Femur (tissue), 1 donor: Measurements from ENCODE around the gene NANS.
"Not testable (repeated sequence)": the region's sequence is repeated elsewhere in the genome, so short reads cannot be mapped to it uniquely, and the experiment has no call there.

Experiments used
- DNase-seq: peaks from one replicate; pipeline ENCODE4 v3.0.0-alpha.2; 2017

NANS gene

GRCh38 chr9:98056269-98057137, at the start of gene NANS:
Gene NANS (plus strand): TSS chr9:98056732. CDS start chr9:98056809, 77 bp downstream.
- DNase-seq = peak; percentile 96

- DNase-seq = no peak
Measured at GRCh38 chr9:98007251-98007928, 49.1 kb upstream of the NANS start.

- no peak for DNase-seq
Measured at GRCh38 chr9:98008764-98009163, 47.8 kb upstream of the NANS start.

DNA sequence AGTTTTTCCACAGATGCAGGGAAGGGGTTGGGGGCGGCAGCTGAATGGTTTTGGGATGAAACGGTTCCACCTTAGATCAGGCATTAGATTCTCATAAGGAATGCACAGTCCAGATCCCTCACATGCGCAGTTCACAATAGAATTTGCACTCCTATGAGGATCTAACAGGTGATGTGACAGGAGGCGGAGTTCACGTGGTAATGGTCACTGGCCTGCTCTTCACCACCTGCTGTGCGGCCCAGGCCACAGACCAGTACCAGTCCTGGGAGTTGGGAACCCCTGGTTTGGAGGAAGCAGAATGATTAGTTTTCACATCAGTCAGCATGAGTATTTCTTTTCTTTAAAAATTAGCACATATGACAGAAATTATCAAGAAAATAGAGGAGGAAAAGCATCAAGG, 47.1 kb upstream of the NANS start:
- no peak for DNase-seq

DNA sequence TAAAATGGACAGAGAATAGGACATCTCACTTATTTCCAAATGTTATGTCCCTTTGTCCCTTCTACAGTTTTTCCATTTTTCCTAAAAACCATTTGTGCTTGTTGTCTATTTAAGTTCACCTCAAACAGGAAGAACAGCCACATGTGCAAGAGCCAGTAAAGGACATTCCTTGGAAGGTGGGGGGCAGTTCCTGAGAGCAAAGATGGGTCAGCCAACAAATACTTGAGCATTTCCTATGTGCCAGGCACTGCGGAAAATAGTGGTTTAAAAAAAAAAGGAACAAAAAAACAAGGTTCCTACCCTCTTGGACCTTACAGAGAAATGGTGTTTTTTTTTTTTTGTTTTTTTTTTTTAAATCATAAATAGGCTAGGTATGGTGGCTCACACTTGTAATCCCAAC, 46.6 kb upstream of the NANS start:
- no peak for DNase-seq

DNA sequence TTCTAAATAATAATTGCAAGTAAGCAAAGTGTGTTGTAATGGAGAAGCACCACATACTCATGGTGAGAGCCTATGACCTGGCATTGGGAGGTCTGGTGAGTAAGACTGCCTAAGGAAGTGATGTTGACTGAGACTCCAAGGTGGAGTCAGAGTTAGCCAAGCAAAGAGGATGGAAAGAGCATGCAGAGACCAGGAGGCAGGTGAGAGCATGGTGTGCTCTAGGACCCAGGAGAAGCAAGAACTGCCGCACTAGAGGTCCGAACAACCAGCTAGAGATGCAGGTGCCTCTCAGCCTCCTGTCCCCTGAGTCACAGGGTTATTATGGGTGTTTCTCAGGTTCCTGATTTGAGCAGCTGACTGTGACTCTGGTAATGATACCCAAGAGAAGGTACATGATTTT, 46.1 kb upstream of the NANS start:
- DNase-seq = no peak

- DNase-seq = no peak
Measured at GRCh38 chr9:98011122-98011521, 45.4 kb upstream of the NANS start.

GRCh38 chr9:98016137-98016680, 40.3 kb upstream of the NANS start:
- DNase-seq = no peak

DNA sequence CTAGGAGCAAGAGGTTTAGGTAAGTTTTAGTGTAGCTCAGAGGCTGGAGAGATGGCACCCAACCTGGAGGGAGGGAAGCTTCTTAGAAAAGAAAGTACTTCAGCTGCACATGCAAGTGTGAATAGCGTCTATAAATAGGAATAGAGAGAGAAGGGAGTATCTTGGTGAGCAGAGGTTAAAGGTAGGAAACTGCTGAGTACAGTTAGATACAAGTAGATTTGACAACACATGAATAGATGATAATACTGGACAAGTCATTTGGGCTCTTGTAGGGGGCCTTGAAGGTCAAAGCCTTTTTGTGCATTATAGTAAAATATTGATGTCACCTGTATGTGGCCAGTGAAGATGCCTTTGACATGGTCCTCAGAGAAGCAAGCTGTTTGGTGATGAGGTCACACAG, 39.2 kb upstream of the NANS start:
- DNase-seq = no peak

- DNase-seq = no peak
Measured at GRCh38 chr9:98018347-98018746, 38.2 kb upstream of the NANS start.

- no peak for DNase-seq
Measured at GRCh38 chr9:98019098-98019497, 37.4 kb upstream of the NANS start.

GRCh38 chr9:98019869-98020268, 36.7 kb upstream of the NANS start:
- DNase-seq = not testable (repeated sequence)

GRCh38 chr9:98020476-98021145, 35.9 kb upstream of the NANS start:
- DNase-seq = no peak

GRCh38 chr9:98021306-98022040, 35.1 kb upstream of the NANS start:
- no peak for DNase-seq

DNA sequence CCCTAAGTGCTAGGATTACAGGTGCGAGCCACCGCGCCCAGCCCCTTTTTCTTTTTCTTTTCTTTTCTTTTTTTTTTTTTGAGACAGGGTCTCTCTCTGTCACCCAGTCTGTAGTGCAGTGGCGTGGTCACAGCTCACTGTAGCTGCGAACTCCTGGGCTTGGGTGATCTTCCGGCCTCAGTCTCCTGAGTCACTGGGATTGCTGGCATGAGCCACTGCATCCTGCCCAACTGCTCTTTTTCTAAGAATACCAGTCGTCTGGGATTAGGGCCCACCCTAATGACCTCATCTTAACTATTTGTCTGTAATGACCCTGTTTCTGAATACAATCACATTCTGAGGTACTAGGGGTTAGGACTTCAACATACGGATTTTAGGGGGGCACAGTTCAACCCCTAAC, 34.1 kb upstream of the NANS start:
- DNase-seq = no peak

DNA sequence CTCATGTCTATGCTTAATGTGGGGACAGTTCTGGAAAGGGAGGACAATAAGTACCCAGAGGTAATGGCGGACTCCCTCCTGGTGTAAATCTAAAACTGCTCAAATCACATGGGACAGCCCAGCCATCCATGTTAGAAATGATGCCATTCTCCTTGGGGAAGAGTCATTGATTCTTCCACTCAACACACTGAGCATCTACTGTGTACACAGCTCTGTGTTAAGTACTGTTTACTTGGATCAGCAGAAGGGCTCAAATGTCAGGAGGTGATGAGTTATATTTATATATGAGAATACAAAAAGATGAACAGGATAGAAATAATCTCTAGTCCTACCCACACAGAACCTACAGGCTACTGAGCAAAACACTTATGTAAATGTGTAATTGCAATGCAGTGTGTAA, 31.8 kb upstream of the NANS start:
- DNase-seq = no peak

GRCh38 chr9:98031169-98031568, 25.4 kb upstream of the NANS start:
- no peak for DNase-seq

DNA sequence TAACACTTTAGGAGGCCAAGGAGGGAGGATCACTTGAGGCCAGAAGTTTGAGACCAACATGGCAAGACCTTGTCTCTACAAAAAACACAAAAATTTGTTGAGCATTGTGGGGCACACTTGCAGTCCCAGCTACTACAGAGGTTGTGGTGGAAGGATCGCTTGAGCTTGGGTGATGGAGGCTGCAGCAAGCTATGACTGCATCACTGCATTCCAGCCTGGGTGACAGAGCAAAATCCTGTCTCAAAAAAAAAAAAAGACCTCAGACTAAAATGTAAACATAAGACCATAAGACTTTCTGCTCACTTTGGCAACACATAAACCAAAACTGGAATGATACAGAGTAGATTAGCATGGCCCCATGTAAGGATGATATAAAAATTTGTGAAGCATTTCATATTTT, 24.6 kb upstream of the NANS start:
- DNase-seq = no peak

DNA sequence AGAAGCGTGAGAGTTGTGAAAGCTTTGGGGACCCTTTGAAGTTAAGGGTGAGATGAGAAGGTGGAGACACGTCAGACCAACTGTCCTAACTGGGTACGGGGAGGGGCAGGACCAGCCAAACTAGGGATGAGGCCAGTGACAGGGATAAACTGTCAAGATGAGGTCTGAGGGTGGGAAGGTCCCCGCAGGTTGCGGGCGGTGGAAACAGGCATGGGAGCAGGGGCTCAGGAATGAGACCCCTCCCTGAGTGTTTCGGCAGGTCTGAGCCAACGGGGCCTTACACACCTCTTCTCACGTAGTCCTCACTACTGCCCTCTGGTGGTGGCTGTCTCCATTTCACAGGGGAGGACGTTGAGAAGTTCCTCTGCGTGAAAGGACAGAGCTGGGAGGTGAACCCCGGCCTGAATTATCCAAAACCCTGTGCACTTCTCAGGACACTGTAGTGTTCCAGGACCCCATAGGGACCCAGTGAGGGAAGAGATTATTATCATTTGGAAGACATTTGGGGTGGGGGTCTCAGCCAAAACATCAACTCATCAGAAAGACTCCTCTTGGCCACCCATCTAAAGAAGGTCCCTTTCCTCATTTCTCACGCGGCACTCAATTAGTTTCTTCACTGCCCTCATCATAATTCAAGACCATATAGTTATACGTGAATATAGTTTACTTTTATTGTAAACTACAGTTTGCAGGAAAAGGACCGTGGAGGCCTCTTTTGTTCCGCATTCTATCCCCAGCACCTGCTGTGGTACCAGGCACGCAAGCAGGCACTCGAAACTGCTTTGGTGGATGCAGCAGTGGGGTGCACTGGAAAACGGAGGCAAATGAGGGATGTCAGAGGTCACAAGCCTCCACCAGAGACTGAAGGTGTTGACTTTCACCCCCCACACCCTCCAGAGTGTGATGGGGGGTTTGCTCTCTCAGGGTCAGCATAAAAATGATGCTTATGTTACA, 21.7 kb upstream of the NANS start:
- peak; percentile 84 for DNase-seq

DNA sequence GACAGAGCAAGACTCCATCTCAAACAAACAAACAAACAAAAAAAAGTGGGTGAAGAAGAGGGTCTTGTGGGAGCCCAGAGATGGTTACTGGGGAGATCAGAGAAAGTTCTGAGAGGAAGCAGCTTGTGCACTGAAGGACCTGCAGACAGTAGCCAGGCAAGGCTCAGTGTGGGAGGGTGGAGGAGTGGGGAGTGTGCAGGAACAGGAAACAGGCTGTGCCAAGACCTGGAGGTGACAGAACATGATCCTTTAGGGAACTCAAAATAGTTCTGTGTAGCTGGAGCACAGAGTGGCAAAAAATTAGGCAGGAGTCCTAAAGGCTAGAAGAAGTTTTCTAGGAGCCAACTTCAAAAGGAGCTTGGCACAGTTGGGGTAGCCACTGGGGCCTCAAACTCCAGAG, 19.2 kb upstream of the NANS start:
- no peak for DNase-seq

DNA sequence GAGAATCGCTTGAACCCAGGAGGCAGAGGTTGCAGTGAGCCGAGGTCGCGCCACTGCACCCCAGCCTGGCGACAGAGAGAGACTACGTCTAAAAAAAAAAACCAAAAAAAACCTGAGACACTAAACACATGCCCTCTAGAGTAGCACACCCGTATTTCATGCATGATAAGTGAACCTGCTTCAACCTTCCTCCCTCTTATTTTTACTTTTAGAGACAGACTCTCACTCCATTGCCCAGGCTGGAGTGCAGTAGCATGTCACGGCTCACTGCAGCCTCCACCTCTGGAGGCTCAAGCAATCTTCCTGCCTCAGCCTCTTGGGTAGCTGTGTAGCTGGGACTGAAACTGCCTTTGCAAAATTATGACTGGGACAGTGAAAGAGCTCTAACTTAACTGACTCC, 17.6 kb upstream of the NANS start:
- no peak for DNase-seq

GRCh38 chr9:98039607-98040017, 16.9 kb upstream of the NANS start:
- DNase-seq = no peak
